ENCODE data around the gene NRN1L. TPM values are rescaled to one million over a fixed set of nuclear protein-coding genes. Genes with fewer than 3 reads are reported as not detected.
A peak's percentile ranks its signal among the peaks of the same experiment; 100 is the strongest.

NRN1L gene
- total RNA-seq, 8 experiments from 2014 or later, result 0.33 to 1.3 (median 0.68) TPM; not detected in 2

- WGBS, 10 experiments, result 40 to 100% (median 100%) methylated on average over 1 of the region's 2 CpGs; no CpG with 5 or more reads in 6 of the 10 experiments
- Histone ChIP-seq H3K4me3 (no peak overlapping the region), H3K27ac (no peak overlapping the region), H3K4me1 (replicated peaks in 1 of 2) (no peaks in the 10 kb centered on the region)
- ATAC-seq (replicated peaks in 6 of 8), result no peak
- in situ Hi-C loops (cut with MboI; ENCODE audit: low pct_unique_long_range_greater_than_20kb in 2 of 9, low sequenced_read_pairs in 9 of 9, unreplicated experiment in 9 of 9), result no loop called here
Measured at GRCh38 chr16:67864594-67864993, 20.1 kb upstream of the NRN1L start.

DNA sequence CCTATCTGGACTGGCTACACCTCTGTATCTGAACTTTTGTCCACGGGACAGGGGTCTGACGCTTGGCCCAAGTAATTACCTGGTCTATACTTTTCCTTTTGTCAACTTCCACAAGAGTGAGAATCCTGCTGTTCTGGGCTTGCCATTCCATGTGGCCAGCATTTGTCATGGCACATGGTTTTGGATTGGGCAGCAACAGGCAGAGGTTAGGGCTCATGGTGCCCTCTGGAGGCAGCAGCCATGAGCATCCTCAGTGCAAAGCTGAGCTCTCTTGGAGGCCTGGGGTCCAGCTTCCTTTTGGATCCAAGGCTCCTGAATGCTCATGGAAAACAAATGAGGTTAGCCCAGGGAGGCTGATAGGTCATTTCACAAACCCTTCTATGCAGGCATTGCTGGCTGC, 19.4 kb upstream of the NRN1L start:
- in situ Hi-C loops (cut with MboI; ENCODE audit: low pct_unique_long_range_greater_than_20kb in 2 of 9, low sequenced_read_pairs in 9 of 9, unreplicated experiment in 9 of 9), result no loop called here
- Histone ChIP-seq H3K4me1 (replicated peaks in 1 of 2) (no peaks in the 10 kb centered on the region), H3K4me3 (no peak overlapping the region), H3K27ac (no peak overlapping the region)
- ATAC-seq (replicated peaks in 6 of 8), result peak in 4 of 8 experiments; percentile 44 to 75 (median 56)
- WGBS, 10 experiments, result no CpG with 5 or more reads among the region's 2 CpGs

- Histone ChIP-seq H3K27ac (no peak overlapping the region), H3K4me3 (no peak overlapping the region), H3K4me1 (replicated peaks in 1 of 2) (peaks cover 0 to 3% of the 10 kb centered on the region in 2 donors)
- WGBS, 10 experiments, result 100% methylated on average over 1 of the region's 6 CpGs; no CpG with 5 or more reads in 9 of the 10 experiments
- in situ Hi-C loops (cut with MboI; ENCODE audit: low pct_unique_long_range_greater_than_20kb in 2 of 9, low sequenced_read_pairs in 9 of 9, unreplicated experiment in 9 of 9), result no loop called here
- ATAC-seq (replicated peaks in 6 of 8), result no peak
Measured at GRCh38 chr16:67868290-67868689, 16.4 kb upstream of the NRN1L start.

DNA sequence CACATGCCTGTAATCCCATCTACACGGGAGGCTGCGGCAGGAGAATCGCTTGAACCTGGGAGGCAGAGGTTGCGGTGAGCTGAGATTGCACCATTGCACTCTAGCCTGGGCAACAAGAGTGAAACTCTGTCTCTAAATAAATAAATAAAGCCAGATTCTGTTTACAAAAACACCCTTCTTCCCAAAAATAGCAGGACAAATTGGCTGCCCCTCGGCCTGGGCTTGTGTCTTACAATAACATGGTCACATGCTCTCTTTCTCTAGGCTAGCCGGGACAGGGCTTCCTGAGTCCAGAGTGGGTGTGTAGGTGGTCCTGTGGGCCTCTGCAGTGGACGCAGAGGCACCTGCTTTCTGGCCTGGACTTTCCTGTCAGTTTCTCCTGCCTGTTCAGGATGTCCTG, 15.0 kb upstream of the NRN1L start:
- WGBS, 10 experiments, result 74 to 100% (median 92%) methylated on average over 1 to 4 of the region's 7 CpGs; no CpG with 5 or more reads in 4 of the 10 experiments
- Histone ChIP-seq H3K4me3 (no peak overlapping the region), H3K27ac (no peak overlapping the region), H3K4me1 (replicated peaks in 1 of 2) (peaks cover 8 to 12% of the 10 kb centered on the region in 2 donors)
- in situ Hi-C loops (cut with MboI; ENCODE audit: low pct_unique_long_range_greater_than_20kb in 2 of 9, low sequenced_read_pairs in 9 of 9, unreplicated experiment in 9 of 9), result no loop called here
- no peak for ATAC-seq (replicated peaks in 6 of 8)

- ATAC-seq (replicated peaks in 6 of 8), result no peak
- WGBS, 10 experiments, result 27 to 100% (median 57%) methylated on average over 1 to 2 of the region's 3 CpGs; no CpG with 5 or more reads in 5 of the 10 experiments
- peaks cover 11 to 14% of the 10 kb centered on the region in 2 donors for H3K4me1 ChIP-seq (replicated peaks in 1 of 2)
- in situ Hi-C loops (cut with MboI; ENCODE audit: low pct_unique_long_range_greater_than_20kb in 2 of 9, low sequenced_read_pairs in 9 of 9, unreplicated experiment in 9 of 9), result no loop called here
- H3K4me3 ChIP-seq, result no peak overlapping the region
- H3K27ac ChIP-seq, result no peak overlapping the region
Measured at GRCh38 chr16:67871256-67871655, 13.4 kb upstream of the NRN1L start.

GRCh38 chr16:67872131-67872630, 12.5 kb upstream of the NRN1L start:
- Histone ChIP-seq H3K27ac (no peak overlapping the region), H3K4me1 (replicated peaks in 1 of 2) (peaks cover 11 to 14% of the 10 kb centered on the region in 2 donors), H3K4me3 (peak overlapping the region in 3 of 5 donors; percentile 88 to 99 (median 91))
- 19 to 100% (median 71%) methylated on average over 1 to 2 of the region's 2 CpGs; no CpG with 5 or more reads in 5 of the 10 experiments for WGBS, 10 experiments
- no peak for ATAC-seq (replicated peaks in 6 of 8)
- in situ Hi-C loops (cut with MboI; ENCODE audit: low pct_unique_long_range_greater_than_20kb in 2 of 9, low sequenced_read_pairs in 9 of 9, unreplicated experiment in 9 of 9), result no loop called here

DNA sequence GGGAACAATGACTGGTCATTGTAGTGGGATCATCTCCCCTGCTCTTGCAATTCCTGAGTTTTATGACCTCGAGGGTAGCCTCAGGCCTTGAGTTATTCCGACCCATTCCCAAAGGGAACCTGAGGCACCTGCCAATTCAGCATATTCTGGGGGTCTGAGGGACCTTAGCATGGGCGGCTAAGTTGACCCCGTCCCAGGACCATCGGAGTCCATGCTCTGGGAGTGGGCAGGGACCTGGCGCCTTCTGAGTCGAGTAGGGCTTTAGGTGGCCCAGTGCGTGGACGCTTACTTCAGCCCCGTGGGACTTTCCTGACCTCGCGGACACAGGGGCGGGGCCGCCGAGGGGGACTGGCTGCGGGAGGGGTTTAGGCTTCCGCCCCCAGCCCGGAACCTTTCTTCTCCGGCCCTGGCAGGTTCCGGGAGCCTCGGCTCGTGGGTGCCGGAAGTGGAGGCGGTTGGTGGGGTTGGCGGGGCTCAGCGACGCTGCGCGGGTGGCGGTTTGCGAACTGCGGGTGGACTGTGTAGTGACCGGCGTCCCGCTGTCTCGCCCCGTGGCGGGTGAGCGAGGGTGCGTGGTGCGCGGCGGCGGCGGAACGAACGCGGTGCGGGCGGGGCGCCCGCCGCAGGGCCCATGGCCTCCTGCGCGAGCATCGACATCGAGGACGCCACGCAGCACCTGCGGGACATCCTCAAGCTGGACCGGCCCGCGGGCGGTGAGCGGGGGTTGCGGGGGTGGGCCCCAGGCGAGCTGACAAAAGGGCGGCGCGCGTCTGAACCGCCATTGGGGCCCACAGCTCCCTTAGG, 11.9 kb upstream of the NRN1L start, which contains the start of gene EDC4:
Gene EDC4 (plus strand): TSS at position 422 of the 804 bp plus-strand sequence. CDS start 210 bp downstream, at position 632.
- H3K27ac ChIP-seq, result peak within 1 kb of the TSS; percentile 73 to 79
- H3K4me3 ChIP-seq, result peak within 1 kb of the TSS; percentile 72 to 99 (median 91)
- in situ Hi-C loops (cut with MboI; ENCODE audit: low pct_unique_long_range_greater_than_20kb in 2 of 9, low sequenced_read_pairs in 9 of 9, unreplicated experiment in 9 of 9), result no loop called here
- peak; percentile 86 to 94 (median 90) for ATAC-seq (replicated peaks in 6 of 8)
- WGBS, 10 experiments, result 0 to 60% (median 29%) methylated on average over 1 to 4 of the region's 72 CpGs; no CpG with 5 or more reads in 5 of the 10 experiments
- peaks cover 11 to 14% of the 10 kb centered on the region in 2 donors for H3K4me1 ChIP-seq (replicated peaks in 1 of 2)

DNA sequence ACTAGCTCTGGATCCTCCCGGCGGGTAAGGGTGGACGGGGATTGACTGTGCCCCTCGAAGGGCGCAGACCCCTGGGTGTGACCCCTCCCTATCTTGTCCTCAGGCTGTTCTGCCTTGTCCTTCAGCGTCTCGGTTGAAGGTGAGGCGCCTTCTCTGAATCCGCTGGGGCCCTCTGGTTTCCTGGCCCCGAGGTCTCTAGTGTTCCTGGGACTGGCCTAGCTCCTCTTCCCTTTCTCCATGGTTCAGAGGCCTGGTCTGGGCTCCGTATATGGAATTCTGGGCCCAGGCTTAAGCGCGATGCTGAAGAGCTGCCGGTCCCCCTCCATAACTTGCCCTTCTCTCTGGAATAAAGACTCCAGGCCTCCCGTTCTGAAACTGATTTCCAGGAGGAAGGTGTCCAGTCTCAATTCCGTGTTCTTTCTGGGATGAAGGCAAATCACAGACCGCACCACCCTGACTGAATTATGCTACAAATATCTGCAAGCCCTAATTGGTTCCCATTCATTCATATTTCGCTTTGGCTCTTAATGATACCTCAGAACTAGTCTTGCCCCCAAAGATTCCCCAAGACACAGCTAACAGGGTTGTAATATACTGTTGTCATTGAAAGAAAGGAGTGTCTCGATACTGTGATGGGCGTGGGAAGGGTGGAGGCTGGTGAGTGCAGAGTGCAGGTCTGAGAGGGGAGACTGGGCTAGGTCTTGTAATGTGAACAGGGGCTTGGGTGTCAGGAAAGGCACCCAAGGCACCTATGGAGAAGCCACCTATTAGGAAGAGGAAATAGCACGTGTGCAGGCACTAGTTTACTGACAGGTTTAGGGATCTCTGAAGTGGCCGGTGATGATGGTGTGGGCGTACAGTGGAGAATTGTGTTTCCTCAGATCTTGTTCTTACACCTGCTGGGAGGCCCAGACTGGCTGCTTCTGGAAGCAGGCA, 11.0 kb upstream of the NRN1L start:
- ATAC-seq (replicated peaks in 6 of 8), result peak in 3 of 8 experiments; percentile 15 to 36 (median 20)

GRCh38 chr16:67874372-67874771, 10.3 kb upstream of the NRN1L start:
- no peak overlapping the region for H3K27ac ChIP-seq
- no peak for ATAC-seq (replicated peaks in 6 of 8)

More for the DNA sequence above, 11.0 kb upstream of the NRN1L start:
- 7 to 80% (median 23%) methylated on average over 1 to 13 of the region's 23 CpGs; no CpG with 5 or more reads in 2 of the 10 experiments for whole genome bisulfite sequencing, 10 experiments
- Histone ChIP-seq H3K4me1 (replicated peaks in 1 of 2) (peaks cover 11 to 14% of the 10 kb centered on the region in 2 donors), H3K27ac (peak overlapping the region; percentile 73 to 79), H3K4me3 (peak overlapping the region; percentile 72 to 99 (median 91))
- in situ Hi-C loops (cut with MboI; ENCODE audit: low pct_unique_long_range_greater_than_20kb in 2 of 9, low sequenced_read_pairs in 9 of 9, unreplicated experiment in 9 of 9), result no loop called here

DNA sequence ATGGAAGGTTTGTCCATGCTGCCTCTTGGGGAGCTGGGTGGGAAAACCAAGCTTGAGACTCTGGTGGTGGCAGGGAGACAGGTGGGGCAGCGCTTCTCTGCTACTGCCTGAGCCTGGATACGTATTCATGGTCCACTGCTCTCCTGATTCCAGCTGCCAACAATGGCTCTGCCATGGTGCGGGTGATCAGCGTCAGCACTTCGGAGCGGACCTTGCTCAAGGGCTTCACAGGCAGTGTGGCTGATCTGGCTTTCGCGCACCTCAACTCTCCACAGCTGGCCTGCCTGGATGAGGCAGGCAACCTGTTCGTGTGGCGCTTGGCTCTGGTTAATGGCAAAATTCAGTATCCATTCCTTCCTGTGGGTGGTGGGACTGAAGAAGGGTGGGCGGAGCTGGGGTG, 7.6 kb upstream of the NRN1L start:
- no peak for ATAC-seq (replicated peaks in 6 of 8)
- no peak overlapping the region for H3K4me3 ChIP-seq
- in situ Hi-C loops (cut with MboI; ENCODE audit: low pct_unique_long_range_greater_than_20kb in 2 of 9, low sequenced_read_pairs in 9 of 9, unreplicated experiment in 9 of 9), result no loop called here
- H3K4me1 ChIP-seq (replicated peaks in 1 of 2), result peaks cover 11 to 14% of the 10 kb centered on the region in 2 donors
- WGBS, 10 experiments, result 80 to 100% (median 100%) methylated on average over 1 to 8 of the region's 11 CpGs; no CpG with 5 or more reads in 5 of the 10 experiments
- H3K27ac ChIP-seq, result no peak overlapping the region

More at GRCh38 chr16:67874372-67874771, 10.3 kb upstream of the NRN1L start:
- 75 to 100% (median 80%) methylated on average over 1 to 2 of the region's 3 CpGs; no CpG with 5 or more reads in 7 of the 10 experiments for WGBS, 10 experiments
- Histone ChIP-seq H3K4me1 (replicated peaks in 1 of 2) (peaks cover 11 to 14% of the 10 kb centered on the region in 2 donors), H3K4me3 (peak overlapping the region; percentile 72 to 99 (median 91))
- in situ Hi-C loops (cut with MboI; ENCODE audit: low pct_unique_long_range_greater_than_20kb in 2 of 9, low sequenced_read_pairs in 9 of 9, unreplicated experiment in 9 of 9), result no loop called here

DNA sequence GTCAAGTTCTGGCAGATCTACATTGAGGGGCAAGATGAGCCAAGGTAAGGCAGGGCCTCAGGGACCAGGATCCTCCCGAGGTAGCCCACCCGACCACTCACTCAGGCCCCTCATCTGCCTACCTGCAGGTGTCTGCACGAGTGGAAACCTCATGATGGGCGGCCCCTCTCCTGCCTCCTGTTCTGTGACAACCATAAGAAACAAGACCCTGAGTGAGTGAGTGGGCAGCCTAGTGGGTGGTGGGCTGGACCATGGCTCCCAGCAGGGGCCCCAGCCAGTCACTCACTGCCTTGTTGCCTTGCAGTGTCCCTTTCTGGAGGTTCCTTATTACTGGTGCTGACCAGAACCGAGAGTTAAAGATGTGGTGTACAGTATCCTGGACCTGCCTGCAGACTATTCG, 6.5 kb upstream of the NRN1L start:
- no peak overlapping the region for H3K27ac ChIP-seq
- H3K4me3 ChIP-seq, result no peak overlapping the region
- 60 to 100% (median 79%) methylated on average over 1 to 6 of the region's 6 CpGs; no CpG with 5 or more reads in 5 of the 10 experiments for WGBS, 10 experiments
- ATAC-seq (replicated peaks in 6 of 8), result no peak
- in situ Hi-C loops (cut with MboI; ENCODE audit: low pct_unique_long_range_greater_than_20kb in 2 of 9, low sequenced_read_pairs in 9 of 9, unreplicated experiment in 9 of 9), result no loop called here
- H3K4me1 ChIP-seq (replicated peaks in 1 of 2), result peaks cover 11% of the 10 kb centered on the region in 2 donors

DNA sequence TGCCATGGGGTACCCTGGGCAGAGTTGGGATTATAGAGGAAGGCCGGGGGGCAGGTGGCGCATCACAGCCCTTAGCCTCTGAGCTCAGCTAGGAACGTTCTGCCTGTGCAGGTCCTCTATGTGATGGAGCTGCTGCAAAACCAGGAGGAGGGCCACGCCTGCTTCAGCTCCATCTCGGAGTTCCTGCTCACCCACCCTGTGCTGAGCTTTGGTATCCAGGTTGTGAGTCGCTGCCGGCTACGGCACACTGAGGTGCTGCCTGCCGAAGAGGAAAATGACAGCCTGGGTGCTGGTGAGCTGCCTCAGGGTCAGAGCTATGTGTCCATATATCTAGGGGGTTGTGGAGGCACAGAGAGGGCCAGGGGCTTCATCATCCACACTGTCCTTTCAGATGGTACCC, 5.8 kb upstream of the NRN1L start:
- Histone ChIP-seq H3K4me3 (no peak overlapping the region), H3K4me1 (replicated peaks in 1 of 2) (peaks cover 10 to 11% of the 10 kb centered on the region in 2 donors), H3K27ac (no peak overlapping the region)
- 80 to 100% (median 97%) methylated on average over 1 to 6 of the region's 9 CpGs; no CpG with 5 or more reads in 6 of the 10 experiments for WGBS, 10 experiments
- in situ Hi-C loops (cut with MboI; ENCODE audit: low pct_unique_long_range_greater_than_20kb in 2 of 9, low sequenced_read_pairs in 9 of 9, unreplicated experiment in 9 of 9), result no loop called here
- ATAC-seq (replicated peaks in 6 of 8), result no peak
